Astrocyte of the cerebellum (primary cell): ENCODE results near the gene MINDY4.

Source experiments
- DNase-seq: peaks from one replicate; pipeline ENCODE4 v3.0.0-alpha.2; 2011; ENCODE audit warnings: low read depth
- H3K4me3 ChIP-seq: 2 replicates; pipeline ENCODE4 v1.5.1; 2011; ENCODE audit warnings: mild to moderate bottlenecking, low read depth, low read length, moderate library complexity
- in situ Hi-C: cut with HindIII; loops from 2 replicates; pipeline ENCODE4 v1.10.0; 2017; ENCODE audit warnings: low sequenced_read_pairs
- TF ChIP-seq, protein P1 (sequence below): IDR thresholded peaks from 2 replicates; pipeline ENCODE4 v1.5.1; 2012; ENCODE audit warnings: low read length, low read depth, moderate library complexity, mild to moderate bottlenecking; ENCODE audit errors: missing control alignments

Gene MINDY4

GRCh38 chr7:30728591-30729100, 42.6 kb upstream of the MINDY4 start:
- DNase-seq = no peak
- TF ChIP-seq, protein P1, sequence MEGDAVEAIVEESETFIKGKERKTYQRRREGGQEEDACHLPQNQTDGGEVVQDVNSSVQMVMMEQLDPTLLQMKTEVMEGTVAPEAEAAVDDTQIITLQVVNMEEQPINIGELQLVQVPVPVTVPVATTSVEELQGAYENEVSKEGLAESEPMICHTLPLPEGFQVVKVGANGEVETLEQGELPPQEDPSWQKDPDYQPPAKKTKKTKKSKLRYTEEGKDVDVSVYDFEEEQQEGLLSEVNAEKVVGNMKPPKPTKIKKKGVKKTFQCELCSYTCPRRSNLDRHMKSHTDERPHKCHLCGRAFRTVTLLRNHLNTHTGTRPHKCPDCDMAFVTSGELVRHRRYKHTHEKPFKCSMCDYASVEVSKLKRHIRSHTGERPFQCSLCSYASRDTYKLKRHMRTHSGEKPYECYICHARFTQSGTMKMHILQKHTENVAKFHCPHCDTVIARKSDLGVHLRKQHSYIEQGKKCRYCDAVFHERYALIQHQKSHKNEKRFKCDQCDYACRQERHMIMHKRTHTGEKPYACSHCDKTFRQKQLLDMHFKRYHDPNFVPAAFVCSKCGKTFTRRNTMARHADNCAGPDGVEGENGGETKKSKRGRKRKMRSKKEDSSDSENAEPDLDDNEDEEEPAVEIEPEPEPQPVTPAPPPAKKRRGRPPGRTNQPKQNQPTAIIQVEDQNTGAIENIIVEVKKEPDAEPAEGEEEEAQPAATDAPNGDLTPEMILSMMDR = no peak
- no peak overlapping the region for H3K4me3 ChIP-seq
- in situ Hi-C loops = no loop called here

GRCh38 chr7:30729642-30730041, 41.6 kb upstream of the MINDY4 start:
- in situ Hi-C loops = no loop called here
- no peak for DNase-seq
- TF ChIP-seq, protein P1 = no peak
- no peak overlapping the region for H3K4me3 ChIP-seq

GRCh38 chr7:30730097-30730496, 41.1 kb upstream of the MINDY4 start:
- in situ Hi-C loops = no loop called here
- TF ChIP-seq, protein P1 = no peak
- H3K4me3 ChIP-seq = no peak overlapping the region
- no peak for DNase-seq

DNA sequence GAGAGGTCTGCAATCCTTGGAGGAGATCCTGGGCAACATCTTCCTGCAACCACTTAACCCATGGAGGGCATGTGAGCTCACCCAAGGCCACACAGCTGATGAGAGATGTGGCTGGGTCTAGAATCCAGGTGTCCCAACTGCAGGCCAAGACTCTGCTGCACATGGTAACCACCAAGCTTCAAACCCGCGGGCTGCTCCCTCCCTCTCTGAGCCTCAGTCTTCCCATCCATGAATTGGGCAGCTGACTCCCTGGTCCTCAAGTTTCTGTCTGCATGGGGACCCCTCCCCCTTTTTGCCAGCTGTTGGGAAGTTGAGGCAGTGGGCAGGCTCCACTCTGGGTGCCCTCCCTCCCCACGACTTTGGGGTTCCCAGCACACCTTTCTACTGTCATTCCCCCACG, 40.2 kb upstream of the MINDY4 start:
- TF ChIP-seq, protein P1 = no peak
- in situ Hi-C loops = no loop called here
- no peak for DNase-seq
- no peak overlapping the region for H3K4me3 ChIP-seq

- DNase-seq = no peak
- in situ Hi-C loops = no loop called here
- TF ChIP-seq, protein P1 = no peak
- no peak overlapping the region for H3K4me3 ChIP-seq
Measured at GRCh38 chr7:30731581-30731980, 39.6 kb upstream of the MINDY4 start.

DNA sequence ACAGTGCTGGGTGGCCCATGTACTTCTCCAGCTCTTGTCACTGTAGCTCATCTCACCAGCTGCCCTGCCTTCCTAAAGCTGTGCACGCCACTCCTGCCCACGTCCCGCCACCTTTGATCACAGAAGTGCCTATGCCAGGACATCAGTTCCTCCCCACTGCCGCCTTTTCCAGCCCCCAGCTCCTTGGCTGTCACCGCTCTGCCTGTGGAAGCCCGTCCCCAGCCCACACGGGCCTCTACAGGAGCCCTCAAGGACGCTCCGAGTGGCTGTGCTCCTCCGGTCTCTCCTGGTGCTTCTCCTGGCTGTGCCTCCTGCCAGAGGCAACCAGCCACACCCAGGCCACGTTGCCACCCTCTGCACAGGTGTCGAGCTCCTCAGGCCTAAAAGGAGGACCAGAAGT, 38.6 kb upstream of the MINDY4 start:
- in situ Hi-C loops = no loop called here

More for the DNA sequence above, 38.6 kb upstream of the MINDY4 start:
- no peak for DNase-seq
- H3K4me3 ChIP-seq = no peak overlapping the region
- TF ChIP-seq, protein P1 = no peak
